GM18870 (cell line): Measurements from ENCODE around the gene IGFN1.
"Not testable (repeated sequence)": the region's sequence is repeated elsewhere in the genome, so short reads cannot be mapped to it uniquely, and the experiment has no call there.

Experiments
- ATAC-seq: cut with Tn5 transposase; IDR thresholded peaks from one replicate; pipeline ENCODE4 v1.9.1; 2021; ENCODE audit warnings: moderate library complexity; ENCODE audit not compliant: unreplicated experiment

The IGFN1 gene

DNA sequence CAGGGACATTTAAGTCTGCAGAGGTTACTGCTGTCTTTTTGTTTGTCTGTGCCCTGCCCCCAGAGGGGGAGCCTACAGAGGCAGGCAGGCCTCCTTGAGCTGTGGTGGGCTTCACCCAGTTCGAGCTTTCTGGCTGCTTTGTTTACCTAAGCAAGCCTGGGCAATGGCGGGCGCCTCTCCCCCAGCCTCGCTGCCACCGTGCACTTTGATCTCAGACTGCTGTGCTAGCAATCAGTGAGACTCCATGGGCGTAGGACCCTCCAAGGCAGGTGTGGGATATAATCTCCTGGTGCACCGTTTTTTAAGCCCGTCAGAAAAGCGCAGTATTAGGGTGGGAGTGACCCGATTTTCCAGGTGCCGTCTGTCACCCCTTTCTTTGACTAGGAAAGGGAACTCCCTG lies 49.0 kb downstream of the IGFN1 start:
- not testable (repeated sequence) for ATAC-seq

DNA sequence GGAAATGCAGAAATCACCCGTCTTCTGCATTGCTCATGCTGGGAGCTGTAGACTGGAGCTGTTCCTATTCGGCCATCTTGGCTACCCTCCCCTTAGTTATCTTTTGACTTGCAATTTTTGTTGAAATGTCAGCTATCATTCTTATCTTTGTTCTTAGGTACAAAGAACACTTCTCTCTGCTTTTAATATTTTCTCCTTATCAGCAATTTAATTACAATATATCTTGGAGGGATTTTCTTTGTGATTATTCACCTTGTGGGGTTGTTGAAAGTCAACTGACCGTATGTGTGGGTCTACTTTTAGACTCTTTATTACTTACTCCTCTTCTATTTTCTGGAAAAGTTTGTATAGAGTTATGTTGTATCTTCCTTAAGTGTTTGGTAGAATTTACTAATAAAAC lies 49.5 kb downstream of the IGFN1 start:
- no peak for ATAC-seq

DNA sequence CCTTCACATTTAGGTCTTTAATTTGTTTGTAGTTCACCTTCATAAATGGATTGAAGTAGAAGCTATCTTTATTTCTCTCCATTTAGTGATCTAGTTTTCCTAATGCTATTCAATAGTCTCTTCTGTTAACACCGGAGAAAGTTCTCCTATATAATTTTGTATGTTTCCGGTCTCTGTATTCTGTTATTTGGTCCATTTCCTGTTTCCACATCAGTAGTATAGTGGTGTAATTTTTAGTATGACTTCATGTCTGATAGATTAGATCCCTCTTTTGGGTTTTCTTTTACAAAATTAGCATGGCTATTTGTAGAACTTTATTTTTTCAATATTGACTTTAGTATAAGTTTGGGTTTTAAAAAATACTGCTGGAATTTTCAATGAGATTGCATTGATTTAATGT lies 51.1 kb downstream of the IGFN1 start:
- ATAC-seq: no peak

DNA sequence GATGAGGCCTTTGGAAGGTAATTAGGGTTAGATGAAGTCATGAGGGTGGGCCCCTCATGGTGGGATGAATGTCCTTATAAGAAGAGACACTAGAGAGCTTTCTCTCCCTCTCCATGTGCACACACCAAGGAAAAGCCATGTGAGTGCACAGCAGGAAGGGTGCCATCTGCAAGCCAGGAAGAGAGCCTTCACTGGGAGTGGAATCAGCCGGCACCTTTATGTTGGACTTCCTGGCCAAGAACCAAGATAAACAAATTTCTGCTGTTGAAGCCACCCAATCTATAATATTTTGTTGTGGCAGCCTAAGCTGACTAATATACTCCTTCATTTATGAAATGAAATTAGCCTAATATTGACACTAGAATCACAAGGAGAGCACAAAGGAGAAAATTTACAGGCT lies 54.5 kb downstream of the IGFN1 start:
- no peak for ATAC-seq

DNA sequence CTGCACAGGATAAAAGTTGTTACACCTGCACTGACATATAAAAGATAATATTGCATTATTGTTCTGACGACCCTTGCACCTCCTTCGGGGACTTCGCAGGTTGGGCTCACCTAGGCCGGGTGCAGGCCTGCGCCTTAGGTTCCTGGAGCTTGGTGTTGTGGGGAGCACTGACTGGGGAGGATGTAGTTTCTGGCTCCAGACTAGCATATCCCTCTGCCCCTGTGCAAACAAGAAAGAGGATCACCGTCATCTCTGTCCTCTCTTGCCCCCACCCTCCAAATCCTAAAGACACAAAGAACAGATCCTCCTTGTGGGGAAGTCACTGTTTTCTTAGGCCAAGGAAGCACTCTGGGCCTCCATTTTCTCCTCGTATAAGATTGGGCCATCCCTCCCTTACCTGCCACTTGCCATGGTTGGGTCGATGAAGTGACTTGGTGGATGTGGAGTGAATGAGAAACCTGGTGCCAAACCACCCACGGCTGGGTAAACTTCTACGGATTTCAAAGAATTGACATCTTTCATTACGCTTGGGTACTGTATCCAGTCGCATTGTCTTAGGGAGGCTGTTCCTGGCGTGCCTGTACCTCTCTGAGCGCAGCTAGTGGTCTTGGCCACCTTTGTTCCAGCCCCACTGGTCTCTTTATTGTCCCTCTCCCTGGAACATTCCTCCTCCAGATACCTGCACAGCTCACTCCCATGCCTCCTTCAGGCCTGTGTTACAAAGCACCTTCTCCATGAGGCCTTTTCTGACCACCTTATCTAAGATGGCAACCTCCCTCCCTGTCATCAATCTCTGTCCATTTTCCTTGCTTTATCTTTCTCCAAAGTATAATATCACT lies 58.3 kb downstream of the IGFN1 start:
- no peak for ATAC-seq

DNA sequence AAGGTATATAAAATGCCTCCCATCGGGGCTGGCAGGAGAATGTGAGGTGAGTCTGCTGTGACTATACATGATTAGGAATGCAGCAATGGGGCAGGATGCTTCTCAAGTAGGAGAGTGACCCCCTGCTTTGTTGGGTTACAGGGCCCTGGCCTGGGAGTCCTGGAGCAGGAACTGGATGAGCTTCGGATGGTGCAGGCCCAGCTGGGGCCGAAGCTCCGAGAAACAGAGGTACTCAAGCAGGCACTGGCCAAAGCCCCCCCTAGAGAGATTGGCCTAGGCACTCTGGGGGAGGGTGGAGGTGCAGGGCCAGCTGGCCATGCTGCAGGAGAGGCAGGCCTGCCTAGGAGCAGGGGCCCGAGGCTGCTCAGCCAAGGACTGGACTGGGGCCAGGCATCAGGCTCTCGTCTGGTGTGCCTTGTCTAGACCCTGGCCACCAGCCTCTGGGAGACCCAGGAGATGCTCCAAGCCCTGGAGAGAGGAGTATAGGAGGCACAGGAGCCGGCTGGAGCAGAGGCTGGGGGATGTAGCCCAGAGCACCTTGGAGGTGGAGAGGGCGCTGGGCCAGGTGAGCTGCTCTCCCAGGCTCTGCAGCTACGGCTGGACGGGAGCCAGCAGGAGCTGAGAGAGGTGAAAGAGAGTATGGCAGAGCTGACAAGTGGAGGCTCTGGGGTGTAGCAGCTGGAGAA lies 59.8 kb downstream of the IGFN1 start:
- no peak for ATAC-seq

DNA sequence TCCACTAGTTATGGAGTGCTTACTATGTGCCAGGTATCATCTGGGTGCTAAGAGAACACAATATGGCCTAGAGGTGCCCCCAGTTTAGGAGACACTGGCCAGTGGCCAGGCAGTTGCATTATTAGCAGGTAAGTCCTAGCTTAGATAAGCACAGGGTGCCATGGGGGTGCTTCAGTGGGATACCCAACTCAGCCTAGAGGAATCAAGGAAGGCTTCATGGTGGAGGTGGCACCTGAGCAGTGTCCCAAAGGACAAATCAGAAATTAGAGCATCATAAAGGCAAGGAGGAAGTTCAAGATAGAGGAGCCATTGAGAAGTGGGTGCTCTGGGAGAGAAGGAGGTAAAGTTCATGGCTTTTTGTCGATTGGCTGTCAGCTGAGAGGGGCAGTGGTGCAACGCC lies 60.8 kb downstream of the IGFN1 start:
- ATAC-seq: no peak

DNA sequence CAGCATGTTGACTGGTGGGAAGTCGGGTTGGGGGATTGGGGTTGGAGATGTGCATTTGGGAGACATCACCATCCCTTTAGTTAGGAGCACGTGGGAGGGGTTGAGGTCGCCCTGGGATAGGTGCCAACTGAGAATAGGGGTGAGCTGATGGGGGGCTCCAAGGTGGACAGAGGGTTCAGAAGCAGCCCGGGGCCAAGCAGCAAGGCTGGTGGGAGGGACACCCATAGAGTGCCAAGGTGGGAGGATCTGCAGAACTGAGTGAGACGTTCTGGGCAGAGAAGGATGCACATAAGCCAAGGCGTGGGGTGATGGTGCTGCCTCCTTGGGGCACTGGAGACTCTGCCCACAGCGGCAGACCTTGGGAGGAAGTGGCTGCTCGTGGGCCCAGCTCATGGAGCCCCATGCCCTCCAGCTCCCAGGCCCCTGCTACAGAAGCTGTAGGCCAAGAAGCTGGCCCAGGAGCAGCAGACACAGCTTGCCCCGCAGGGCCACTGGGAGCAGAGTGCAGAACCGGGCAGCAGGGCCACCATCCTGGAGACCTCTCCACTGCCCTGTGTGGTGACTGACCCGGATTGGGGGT lies 61.3 kb downstream of the IGFN1 start:
- no peak for ATAC-seq

DNA sequence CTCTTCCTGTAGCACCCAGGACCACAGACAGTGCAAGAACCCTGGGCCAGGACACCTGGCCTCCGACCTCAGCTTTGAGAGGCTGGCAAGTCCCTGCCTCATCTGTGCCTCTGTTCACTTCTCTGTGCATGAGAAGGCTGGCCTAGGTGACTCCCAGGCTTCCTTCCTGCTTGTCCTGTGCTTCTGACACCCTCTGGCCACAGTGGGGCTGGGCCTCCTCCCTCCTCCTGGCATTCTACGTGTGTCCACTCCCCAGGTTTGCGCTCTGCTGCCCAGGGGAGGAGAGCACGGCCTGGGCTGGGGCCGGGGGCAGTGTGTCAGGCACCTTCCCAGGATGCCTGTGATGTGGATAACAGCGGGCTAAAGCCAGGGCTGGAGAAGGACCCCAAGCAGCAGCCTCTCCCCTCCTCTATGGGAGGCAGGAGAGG lies 62.3 kb downstream of the IGFN1 start:
- no peak for ATAC-seq

DNA sequence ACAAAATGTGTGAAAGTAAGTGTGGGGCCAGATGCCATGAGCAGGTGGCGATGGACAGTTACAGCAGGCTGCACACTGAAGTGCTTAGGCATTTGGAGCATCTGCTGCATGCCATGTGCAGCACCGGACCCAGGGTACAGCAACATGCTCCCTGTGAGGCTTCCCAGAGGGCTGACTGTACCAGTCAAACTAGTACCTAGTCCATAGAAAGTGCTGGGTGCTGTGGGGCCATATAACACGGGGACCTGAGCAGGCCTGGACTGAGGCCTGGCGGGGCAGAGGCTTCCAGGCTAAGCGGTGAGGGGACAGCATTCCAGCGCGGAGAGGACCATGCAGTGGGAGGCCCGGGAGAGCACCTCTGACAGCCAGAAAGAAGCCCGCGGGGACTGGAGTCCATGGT lies 62.8 kb downstream of the IGFN1 start:
- no peak for ATAC-seq

DNA sequence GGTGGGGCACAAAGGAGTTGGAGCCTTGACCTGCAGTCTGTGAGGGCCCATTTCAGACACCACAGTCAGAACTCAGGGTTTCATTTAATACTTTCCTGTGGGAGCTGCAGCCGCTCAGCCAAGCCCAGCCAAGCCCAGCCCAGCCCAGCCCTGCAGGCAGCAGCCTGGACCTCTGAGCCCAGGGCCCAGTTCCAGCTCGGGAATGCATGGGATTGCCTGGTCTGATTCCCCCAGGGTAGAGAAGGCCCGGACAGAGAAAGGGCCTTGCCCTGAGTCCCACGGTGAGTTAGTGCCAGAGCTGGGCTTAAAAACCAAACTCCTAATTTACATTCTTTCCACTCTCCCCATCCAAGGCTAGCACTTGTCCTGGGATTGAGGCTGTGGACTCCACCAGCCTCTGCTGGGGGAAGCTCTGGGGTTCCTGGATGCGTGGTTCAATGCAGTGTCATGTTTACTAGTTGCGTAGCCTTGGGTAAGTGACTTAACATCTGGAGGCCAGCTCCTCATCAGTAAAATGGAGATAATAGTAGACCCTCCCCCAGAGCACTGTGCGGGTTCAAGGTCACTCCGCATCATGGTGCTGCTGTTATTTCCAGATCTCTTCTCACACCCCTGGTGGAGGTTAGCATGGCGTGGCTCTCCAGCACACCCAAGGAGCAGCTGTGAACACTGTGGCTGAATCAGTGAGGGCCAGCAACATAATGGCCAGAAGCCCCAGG lies 63.4 kb downstream of the IGFN1 start:
- ATAC-seq: no peak

DNA sequence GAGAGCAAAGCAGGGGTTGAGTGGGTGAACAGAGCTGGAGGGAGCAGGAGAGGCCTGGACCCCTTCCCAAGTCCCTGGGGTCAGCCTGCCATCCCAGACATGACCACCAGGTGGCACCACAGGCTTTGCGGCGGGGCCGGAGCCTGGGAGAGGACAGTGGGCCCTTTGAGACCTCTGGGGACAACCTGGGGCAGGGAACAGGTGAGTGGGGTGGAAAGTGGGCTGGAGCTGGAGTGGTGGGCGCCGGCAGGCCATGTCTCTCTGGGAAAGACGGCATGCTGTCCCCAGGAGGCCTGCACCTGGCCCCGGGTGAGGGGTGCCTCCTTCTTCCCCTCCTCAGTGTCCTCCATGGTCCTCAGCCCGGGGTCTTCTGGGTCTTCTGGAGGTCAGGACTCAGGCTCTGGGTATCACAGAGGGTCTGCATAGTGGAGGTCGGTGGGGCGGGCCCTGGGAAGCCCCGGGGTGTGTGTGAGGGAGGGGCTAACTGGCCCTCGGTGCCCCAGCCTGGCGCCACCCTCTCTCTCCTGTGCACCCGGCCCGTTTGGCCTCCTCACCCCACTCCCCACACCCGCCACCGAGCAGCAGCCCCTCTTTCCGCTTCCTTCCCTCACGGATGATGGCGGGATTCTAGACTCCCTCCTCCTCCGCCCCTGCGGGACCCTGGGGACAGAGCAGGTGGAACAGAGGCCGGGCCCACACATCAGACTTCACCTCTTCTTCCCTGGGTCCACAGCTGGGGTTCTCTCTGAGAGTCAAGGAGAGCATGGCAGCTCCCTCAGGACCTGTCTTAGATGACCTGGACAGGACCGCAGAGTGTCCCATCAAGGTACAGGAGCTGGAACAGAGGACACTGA lies 64.2 kb downstream of the IGFN1 start:
- no peak for ATAC-seq

DNA sequence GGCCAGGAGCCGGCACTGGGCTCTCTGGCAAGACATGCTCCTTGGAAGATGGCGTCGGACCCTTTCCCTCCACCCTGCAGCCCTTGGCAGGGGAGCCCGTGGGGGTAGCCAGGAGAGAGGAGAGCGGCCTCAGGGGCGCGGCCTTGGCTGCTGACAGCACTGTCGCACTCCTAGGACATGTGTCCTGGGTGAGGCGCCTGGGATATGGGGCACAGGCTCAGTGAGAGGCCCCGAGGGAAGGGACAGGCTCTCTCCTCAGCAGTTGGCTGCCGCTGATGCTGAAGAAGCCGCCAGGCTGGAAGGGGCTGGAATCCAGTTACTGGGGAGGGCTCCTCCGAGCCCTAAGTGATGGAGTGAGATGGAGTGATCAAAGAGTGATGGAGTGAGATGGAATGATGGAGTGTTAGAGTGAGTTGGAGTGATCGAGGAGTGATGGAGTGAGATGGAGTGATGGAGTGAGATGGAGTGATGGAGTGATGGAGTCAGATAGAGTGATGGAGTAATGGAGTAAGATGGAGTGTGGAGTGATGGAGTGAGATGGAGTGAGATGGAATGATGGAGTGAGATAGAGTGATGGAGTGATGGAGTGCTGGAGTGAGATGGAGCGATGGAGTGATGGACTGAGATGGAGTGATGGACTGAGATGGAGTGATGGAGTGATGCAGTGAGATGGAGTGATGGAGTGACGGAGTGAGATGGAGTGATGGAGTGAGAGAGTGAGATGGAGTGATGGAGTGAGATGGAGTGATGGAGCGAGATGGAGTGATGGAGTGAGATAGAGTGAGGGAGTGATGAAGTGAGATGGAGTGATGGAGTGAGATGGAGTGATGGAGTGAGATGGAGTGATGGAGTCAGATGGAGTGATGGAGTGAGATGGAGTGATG lies 65.1 kb downstream of the IGFN1 start:
- no peak for ATAC-seq

DNA sequence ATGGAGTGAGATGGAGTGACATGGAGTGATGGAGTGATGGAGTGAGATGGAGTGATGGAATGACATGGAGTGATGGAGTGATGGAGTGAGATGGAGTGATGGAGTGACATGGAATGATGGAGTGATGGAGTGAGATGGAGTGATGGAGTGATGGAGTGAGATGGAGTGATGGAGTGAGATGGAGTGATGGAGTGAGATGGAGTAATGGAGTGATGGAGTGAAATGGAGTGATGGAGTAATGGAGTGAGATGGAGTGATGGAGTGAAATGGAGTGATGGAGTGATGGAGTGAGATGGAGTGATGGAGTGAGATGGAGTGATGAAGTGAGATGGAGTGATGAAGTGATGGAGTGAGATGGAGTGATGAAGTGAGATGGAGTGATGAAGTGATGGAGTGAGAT lies 67.5 kb downstream of the IGFN1 start:
- ATAC-seq: not testable (repeated sequence)

DNA sequence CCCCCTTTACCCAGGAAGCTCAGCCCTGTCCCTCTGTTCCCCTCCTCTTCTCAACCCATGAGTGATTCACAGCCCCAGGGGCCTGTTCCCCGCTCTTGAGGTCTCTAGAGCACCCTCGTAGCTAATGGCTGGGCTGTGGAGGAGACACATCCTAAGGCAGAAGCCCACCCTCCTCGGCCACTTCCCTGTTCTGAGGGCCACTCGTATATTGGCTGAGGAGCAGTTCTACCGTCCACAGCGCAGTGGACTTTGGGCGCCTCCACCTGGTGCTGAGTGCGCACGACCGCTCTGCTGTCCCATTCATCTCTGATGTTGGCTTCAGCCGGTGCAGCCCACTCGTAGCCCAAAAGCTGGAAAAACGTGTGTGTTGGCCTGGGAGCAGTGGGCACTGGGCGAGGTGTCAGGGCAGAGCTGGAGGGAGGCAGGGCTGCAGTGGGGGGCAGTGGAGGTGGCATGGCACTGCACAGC lies 68.2 kb downstream of the IGFN1 start:
- no peak for ATAC-seq

DNA sequence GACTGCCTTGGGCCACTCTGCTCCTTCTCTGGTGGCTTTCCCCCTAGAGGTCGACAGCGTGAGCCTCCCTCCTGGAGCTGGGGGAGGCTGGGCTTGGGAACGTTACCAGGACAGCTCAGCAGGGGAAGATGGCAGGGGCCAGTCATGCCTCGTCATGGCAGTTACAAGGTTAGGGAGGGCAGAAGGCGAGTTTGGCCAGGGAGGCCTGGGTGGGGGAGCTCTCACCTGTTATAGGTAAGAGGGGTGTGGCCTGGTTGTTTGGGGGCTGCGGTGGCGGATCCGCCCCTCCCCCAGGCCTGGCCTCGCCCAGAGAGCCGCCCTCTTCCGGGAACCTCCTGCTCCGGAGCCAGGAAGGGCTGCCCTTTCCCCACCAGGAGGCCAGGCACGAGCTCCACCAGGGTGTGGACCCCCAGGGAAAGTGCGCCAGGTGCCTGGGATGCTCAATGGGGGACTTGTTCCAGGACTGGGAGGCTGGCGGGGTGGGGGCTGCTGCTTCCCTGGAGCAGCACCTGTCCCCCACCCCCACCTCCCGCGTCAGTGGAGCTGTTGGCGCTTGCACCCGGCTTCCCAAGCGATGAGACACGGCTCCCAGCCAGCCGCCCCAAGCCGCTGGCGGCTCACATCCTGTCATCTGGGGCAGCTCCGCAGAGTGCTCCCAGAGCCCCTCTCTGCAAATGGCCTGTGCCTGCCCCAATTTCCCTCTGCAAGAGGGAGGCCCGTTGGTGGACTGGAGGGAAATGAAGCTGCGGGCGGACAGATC lies 69.0 kb downstream of the IGFN1 start:
- ATAC-seq: no peak

DNA sequence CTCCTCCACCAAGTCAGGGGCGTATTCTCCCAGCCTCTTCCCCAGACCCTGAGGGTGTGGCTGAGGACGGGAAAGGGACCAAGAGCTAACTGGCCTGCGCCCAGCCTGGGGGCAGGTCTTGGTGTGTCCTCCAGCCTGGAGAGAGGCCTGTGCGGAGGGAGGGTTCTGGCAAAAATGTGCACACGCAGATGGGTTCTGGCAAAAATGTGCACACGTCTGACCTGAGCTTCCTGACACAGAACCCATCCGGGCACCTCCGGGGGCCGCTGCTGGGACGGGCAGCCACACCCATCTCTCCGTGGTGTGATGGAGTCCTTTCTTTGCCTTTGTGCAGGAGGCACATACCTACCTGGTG lies 69.6 kb downstream of the IGFN1 start:
- no peak for ATAC-seq

DNA sequence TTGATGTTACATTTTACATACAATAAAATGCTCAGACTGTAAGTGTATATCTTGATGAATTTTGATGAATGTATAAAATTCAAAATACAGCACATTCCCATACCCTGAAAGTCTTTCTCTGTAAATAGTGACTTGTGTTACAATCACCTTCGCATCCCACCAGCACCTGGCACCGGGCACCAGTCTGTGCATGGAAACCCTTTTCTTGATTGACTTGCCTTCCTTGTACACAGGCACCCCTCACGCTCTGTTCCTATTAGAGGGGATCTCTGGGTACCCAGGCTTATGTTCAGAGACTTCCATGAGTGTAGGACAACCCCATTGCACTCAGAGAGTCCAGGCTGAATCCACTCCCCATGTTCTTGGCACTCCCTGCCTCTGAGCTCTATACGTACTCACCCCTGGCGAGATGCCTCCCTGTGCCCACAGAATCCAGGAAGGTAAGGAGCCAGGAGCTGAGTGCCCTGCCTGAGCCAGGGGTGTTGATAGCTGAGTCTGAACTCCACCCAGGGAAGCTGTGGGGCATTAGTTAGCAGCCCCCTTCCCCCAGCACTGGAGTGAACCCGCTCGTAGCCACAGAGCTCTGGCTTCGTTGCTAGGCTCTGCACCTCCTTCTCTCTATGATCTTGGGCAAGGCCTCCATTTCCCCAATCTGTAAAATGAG lies 70.2 kb downstream of the IGFN1 start:
- ATAC-seq: no peak
